DOHH2 (cell line): ENCODE measurements around the gene C16orf92.

ENCODE experiments used
- EZH2phosphoT487 ChIP-seq: fragments of 200-600 bp; sonication (generic); IDR thresholded peaks from 2 replicates; pipeline ENCODE4 v1.6.1; 2017; ENCODE audit warnings: borderline replicate concordance, mild to moderate bottlenecking, antibody characterized with exemption, low read length, moderate library complexity, mixed read lengths
- TF ChIP-seq, protein P1 (sequence below): fragments of 200-600 bp; sonication (generic); IDR thresholded peaks from one replicate; pipeline ENCODE4 v1.5.1; 2014; ENCODE audit warnings: antibody characterized with exemption, mild to moderate bottlenecking, low read depth, low read length; ENCODE audit not compliant: poor library complexity, severe bottlenecking

DNA sequence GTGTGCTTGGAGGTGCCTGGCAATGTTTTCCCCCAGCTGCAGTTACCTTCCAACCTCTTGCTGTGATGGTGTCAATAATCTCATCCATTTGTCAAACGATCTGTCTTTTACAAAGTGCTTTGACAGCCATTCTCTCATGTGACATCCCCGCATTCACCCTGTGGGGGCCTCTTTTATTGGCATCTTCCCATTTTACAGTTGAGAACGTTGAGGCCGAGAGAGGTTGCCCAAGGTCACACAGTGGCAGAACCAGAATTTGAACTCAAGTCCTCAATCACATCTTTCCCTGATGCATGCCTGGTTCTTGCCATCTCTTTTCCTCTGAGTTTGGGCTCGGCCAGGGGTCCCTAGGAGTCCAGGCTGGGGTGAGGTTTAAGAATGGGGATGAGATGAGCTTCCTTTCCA is 47.9 kb upstream of the C16orf92 start:
- TF ChIP-seq, protein P1, sequence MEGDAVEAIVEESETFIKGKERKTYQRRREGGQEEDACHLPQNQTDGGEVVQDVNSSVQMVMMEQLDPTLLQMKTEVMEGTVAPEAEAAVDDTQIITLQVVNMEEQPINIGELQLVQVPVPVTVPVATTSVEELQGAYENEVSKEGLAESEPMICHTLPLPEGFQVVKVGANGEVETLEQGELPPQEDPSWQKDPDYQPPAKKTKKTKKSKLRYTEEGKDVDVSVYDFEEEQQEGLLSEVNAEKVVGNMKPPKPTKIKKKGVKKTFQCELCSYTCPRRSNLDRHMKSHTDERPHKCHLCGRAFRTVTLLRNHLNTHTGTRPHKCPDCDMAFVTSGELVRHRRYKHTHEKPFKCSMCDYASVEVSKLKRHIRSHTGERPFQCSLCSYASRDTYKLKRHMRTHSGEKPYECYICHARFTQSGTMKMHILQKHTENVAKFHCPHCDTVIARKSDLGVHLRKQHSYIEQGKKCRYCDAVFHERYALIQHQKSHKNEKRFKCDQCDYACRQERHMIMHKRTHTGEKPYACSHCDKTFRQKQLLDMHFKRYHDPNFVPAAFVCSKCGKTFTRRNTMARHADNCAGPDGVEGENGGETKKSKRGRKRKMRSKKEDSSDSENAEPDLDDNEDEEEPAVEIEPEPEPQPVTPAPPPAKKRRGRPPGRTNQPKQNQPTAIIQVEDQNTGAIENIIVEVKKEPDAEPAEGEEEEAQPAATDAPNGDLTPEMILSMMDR, result no peak
- no peak for TF ChIP-seq EZH2phosphoT487
